Osteoblast (primary cell): ENCODE measurements around the gene NPLOC4. TPM values are rescaled to one million over a fixed set of nuclear protein-coding genes. Genes with fewer than 3 reads are reported as not detected.
A peak's percentile ranks its signal among the peaks of the same experiment; 100 is the strongest.

Experiments
- DNase-seq: peaks from one replicate; pipeline ENCODE4 v3.0.0; 2011; ENCODE audit warnings: low spot score, mixed read lengths; ENCODE audit not compliant: insufficient read length; ENCODE audit errors: missing footprints
- H2AFZ ChIP-seq: 2 replicates; pipeline ENCODE4 v1.6.0; 2011; ENCODE audit warnings: mild to moderate bottlenecking, low read length
- H3K27ac ChIP-seq: 2 replicates; pipeline ENCODE4 v1.5.1; 2011; ENCODE audit warnings: mild to moderate bottlenecking, low read depth, low read length, moderate library complexity
- H3K27me3 ChIP-seq: 2 replicates; pipeline ENCODE4 v1.6.0; 2012; ENCODE audit warnings: mild to moderate bottlenecking, control low read depth, inconsistent platforms, low read length, moderate library complexity; ENCODE audit not compliant: insufficient read depth
- H3K36me3 ChIP-seq: 2 replicates; pipeline ENCODE4 v1.5.1; 2011; ENCODE audit warnings: mild to moderate bottlenecking, low read length, control low read depth, moderate library complexity; ENCODE audit not compliant: insufficient read depth
- H3K4me1 ChIP-seq: 2 replicates; pipeline ENCODE4 v1.5.1; 2011; ENCODE audit warnings: mild to moderate bottlenecking, low read length, control low read depth, moderate library complexity; ENCODE audit not compliant: insufficient read depth
- H3K4me2 ChIP-seq: 2 replicates; pipeline ENCODE4 v1.6.0; 2011; ENCODE audit warnings: mild to moderate bottlenecking, low read length; ENCODE audit not compliant: insufficient read depth
- H3K4me3 ChIP-seq: fragments of 200-600 bp; sonication (generic); 3 replicates; pipeline ENCODE4 v1.5.1; 2012; ENCODE audit warnings: mild to moderate bottlenecking, low read length, inconsistent platforms; ENCODE audit not compliant: insufficient read depth
- H3K79me2 ChIP-seq: 2 replicates; pipeline ENCODE4 v1.6.0; 2012; ENCODE audit warnings: mild to moderate bottlenecking, low read length, control low read depth, inconsistent platforms; ENCODE audit not compliant: insufficient read depth
- H3K9me3 ChIP-seq: 2 replicates; pipeline ENCODE4 v1.5.1; 2011; ENCODE audit warnings: low read depth, low read length, control low read depth
- H4K20me1 ChIP-seq: 2 replicates; pipeline ENCODE4 v1.6.0; 2012; ENCODE audit warnings: mild to moderate bottlenecking, low read length, control low read depth; ENCODE audit not compliant: insufficient read depth
- total RNA-seq: library from RNA; depleted of rRNA; stranded (reverse); fragments of >200 nt; gene quantifications from 2 replicates; pipeline ENCODE4 v1.2.3, GENCODE V29; 2012
- TF ChIP-seq, protein P1 (sequence below): IDR thresholded peaks from 2 replicates; pipeline ENCODE4 v1.5.1; 2011; ENCODE audit warnings: mild to moderate bottlenecking, low read depth, low read length, moderate library complexity; ENCODE audit errors: extremely low read depth

NPLOC4 gene
- total RNA-seq, 1 donor, result 118 TPM

DNA sequence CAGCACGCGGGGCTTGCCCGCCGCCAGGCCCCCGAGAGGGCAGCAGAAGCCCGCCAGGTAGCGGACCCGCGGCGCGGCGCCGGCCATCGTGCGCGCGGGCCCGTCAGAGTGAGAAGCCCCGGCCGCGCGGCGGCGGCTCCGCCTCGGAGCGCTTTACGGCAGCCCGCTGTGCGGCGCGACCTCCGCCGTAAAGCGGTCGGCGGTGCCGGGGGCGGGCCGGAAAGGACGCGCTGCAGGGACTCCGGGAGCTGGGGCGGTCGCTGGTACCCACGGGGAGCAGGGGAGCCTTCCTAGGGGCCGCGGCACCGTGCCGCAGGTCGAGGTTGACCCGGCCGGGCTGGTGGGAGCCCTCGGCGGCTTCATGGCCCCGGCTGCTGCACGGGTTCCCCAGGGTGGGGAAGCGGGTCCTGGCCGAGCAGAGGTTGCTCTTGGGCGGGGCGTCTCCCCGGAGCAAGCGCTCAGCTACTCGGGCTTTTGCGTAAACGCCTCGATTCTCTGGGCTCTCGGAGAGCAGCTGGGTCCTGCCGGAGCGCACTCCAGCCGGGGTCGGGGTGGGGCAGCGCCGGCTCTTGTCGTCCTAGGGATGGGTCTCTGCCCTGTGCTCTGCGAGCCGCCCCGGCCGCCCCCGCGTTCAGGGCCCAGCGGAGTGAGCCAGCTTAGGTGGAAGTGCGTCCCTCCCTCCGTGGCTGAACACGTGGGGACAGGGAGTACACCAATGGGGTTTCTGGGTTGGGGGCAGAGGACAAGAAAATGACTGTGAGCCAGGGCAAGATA lies 84.5 kb downstream of the NPLOC4 start, which contains the start of gene FAAP100:
Gene FAAP100 (minus strand): TSS at position 110 of the 774 bp plus-strand sequence. CDS start 23 bp downstream, at position 87.
- Histone ChIP-seq H3K4me3 (peak within 1 kb of the TSS; percentile 94), H3K79me2 (peaks cover 39% of the 10 kb centered on the region), H3K27ac (peak within 1 kb of the TSS; percentile 90), H3K4me1 (peaks cover 36% of the 10 kb centered on the region), H3K4me2 (peak within 1 kb of the TSS; percentile 97), H3K36me3 (peaks cover 40% of the 10 kb centered on the region), H3K27me3 (no peaks in the 10 kb centered on the region), H2AFZ (peak within 1 kb of the TSS; percentile 51), H4K20me1 (peaks cover 37% of the 10 kb centered on the region), H3K9me3 (no peaks in the 10 kb centered on the region)
- TF ChIP-seq, protein P1, sequence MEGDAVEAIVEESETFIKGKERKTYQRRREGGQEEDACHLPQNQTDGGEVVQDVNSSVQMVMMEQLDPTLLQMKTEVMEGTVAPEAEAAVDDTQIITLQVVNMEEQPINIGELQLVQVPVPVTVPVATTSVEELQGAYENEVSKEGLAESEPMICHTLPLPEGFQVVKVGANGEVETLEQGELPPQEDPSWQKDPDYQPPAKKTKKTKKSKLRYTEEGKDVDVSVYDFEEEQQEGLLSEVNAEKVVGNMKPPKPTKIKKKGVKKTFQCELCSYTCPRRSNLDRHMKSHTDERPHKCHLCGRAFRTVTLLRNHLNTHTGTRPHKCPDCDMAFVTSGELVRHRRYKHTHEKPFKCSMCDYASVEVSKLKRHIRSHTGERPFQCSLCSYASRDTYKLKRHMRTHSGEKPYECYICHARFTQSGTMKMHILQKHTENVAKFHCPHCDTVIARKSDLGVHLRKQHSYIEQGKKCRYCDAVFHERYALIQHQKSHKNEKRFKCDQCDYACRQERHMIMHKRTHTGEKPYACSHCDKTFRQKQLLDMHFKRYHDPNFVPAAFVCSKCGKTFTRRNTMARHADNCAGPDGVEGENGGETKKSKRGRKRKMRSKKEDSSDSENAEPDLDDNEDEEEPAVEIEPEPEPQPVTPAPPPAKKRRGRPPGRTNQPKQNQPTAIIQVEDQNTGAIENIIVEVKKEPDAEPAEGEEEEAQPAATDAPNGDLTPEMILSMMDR, result no peak
- peak; percentile 99 for DNase-seq

DNA sequence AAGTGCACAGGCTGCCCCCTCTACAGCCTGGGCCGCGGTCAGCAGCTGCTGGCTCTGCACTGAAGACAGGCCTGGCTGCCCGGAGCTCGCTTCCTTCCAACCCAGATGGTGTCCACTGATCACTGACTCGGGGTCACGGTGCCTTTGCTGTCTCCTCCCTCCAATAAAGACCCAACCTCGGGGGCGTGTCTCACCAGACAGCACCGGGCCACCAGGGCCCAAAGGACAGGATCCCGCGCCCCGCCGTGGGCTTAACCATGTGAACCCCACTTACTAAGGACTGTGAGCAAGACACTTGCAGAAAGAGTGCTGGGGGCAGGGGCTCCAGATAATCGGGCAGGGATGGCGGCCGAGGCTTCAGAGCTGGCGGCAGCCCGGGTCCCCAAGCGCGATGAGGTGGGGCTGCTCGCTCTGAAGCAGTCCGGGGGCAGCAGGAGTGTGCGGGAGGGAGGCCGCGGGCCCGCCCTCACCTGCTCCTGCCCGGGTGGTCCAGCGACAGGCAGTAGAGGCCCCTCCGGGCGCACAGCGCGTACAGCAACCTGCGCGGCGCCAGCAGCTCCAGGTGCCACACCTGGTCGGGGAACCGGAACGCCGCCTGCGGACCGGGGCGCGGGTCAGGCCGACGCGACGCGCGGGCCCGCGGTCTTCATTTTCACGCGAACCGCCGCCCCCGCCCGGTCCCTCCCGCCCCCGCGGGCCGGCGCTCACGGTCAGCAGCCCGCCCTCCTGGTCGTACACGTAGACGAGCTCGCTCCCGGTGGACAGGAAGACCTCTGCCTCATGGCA lies 85.3 kb downstream of the NPLOC4 start:
- peaks cover 37% of the 10 kb centered on the region for H4K20me1 ChIP-seq
- H3K9me3 ChIP-seq, result no peaks in the 10 kb centered on the region
- peaks cover 31% of the 10 kb centered on the region for H3K4me1 ChIP-seq
- peaks cover 40% of the 10 kb centered on the region for H3K36me3 ChIP-seq
- peak; percentile 95 for DNase-seq
- H3K4me2 ChIP-seq, result peak overlapping the region; percentile 91
- TF ChIP-seq, protein P1, result no peak
- H3K4me3 ChIP-seq, result peak overlapping the region; percentile 94
- peak overlapping the region; percentile 51 for H2AFZ ChIP-seq
- peak overlapping the region; percentile 56 for H3K27ac ChIP-seq
- peaks cover 45% of the 10 kb centered on the region for H3K79me2 ChIP-seq
- H3K27me3 ChIP-seq, result no peaks in the 10 kb centered on the region

DNA sequence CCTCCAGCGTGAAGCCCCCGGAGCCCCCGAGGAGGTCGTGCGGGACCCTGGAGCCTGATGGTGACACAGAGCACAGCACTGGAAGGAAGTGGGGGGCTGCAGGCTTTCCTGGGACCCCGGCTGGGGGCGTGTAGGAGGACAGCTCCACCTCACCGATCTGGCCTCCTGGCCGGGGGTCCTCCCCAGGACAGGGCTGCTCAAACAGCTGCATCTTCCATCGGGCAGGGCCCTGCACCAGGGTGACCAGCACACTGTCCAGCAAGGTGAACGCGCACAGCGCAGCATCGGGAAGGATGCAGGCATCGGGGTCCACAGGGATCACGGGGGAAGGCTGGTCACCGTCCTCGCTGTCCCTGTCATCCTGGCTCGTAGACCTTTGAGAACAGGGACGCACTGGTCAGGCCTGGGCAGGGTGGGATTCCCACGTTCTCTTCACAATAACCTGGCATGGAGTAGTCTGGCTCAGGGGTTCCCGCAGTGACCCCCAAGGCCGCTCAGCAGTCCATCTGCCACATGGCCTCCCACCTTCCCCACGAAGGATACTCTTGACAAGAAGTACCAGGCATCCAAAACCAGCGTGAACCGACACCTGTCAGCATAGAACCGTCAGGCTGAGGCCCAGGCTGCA lies 86.0 kb downstream of the NPLOC4 start:
- Histone ChIP-seq H3K4me1 (peaks cover 24% of the 10 kb centered on the region), H3K27ac (peak overlapping the region; percentile 56), H3K27me3 (no peaks in the 10 kb centered on the region), H3K9me3 (no peaks in the 10 kb centered on the region), H3K79me2 (peaks cover 45% of the 10 kb centered on the region), H2AFZ (no peak overlapping the region), H4K20me1 (peaks cover 36% of the 10 kb centered on the region), H3K4me3 (peak overlapping the region; percentile 94), H3K36me3 (peaks cover 43% of the 10 kb centered on the region), H3K4me2 (peak overlapping the region; percentile 91)
- TF ChIP-seq, protein P1, result no peak
- peak; percentile 85 for DNase-seq
